ENCODE data around the gene LDLRAD4. TPM values are rescaled to one million over a fixed set of nuclear protein-coding genes. Genes with fewer than 3 reads are reported as not detected.

Gene LDLRAD4
- total RNA-seq, 1 donor from 2014 or later: 1.4 TPM

GRCh38 chr18:13527256-13527655 is 308.7 kb downstream of the LDLRAD4 start:
- no peak overlapping the region for H3K4me3 Mint-ChIP-seq
- H3K27me3 Mint-ChIP-seq (ENCODE audit: low read depth): no peaks in the 10 kb centered on the region
- peaks cover 2% of the 10 kb centered on the region for H3K4me1 Mint-ChIP-seq
- DNase-seq (ENCODE audit: low read depth, low spot score): no peak
- TF ChIP-seq, protein P1, sequence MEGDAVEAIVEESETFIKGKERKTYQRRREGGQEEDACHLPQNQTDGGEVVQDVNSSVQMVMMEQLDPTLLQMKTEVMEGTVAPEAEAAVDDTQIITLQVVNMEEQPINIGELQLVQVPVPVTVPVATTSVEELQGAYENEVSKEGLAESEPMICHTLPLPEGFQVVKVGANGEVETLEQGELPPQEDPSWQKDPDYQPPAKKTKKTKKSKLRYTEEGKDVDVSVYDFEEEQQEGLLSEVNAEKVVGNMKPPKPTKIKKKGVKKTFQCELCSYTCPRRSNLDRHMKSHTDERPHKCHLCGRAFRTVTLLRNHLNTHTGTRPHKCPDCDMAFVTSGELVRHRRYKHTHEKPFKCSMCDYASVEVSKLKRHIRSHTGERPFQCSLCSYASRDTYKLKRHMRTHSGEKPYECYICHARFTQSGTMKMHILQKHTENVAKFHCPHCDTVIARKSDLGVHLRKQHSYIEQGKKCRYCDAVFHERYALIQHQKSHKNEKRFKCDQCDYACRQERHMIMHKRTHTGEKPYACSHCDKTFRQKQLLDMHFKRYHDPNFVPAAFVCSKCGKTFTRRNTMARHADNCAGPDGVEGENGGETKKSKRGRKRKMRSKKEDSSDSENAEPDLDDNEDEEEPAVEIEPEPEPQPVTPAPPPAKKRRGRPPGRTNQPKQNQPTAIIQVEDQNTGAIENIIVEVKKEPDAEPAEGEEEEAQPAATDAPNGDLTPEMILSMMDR (conservative IDR thresholded peaks at IDR 0.05): no peak
- H3K36me3 Mint-ChIP-seq (ENCODE audit: low read depth): no peaks in the 10 kb centered on the region
- H3K9me3 Mint-ChIP-seq: no peaks in the 10 kb centered on the region
- no peak overlapping the region for H3K27ac Mint-ChIP-seq (ENCODE audit: unreplicated experiment)

DNA sequence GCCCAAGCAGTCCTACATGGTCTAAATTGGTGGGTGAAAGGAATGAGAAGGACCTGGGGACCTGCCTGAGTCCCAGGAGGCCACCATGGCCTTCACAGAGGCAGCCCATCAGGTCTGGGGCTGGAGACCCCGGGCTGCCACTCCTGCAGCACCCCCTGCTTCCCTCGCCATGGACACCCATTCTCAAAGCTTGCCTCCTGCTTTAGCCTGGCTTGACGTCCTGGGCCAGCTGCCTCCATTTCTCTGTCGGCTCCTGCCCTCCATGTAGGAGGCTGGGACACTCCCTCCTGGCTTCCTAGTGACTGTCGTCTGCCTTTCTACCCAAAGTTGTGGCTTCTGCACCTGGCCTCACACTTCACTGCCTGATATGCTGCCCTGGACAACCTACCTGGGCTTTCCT is 309.2 kb downstream of the LDLRAD4 start:
- Mint-ChIP-seq H3K4me3 (no peak overlapping the region), H3K36me3 (ENCODE audit: low read depth) (no peaks in the 10 kb centered on the region), H3K27me3 (ENCODE audit: low read depth) (no peaks in the 10 kb centered on the region), H3K9me3 (no peaks in the 10 kb centered on the region), H3K4me1 (peaks cover 6% of the 10 kb centered on the region), H3K27ac (ENCODE audit: unreplicated experiment) (peak overlapping the region; percentile 19)
- TF ChIP-seq, protein P1 (conservative IDR thresholded peaks at IDR 0.05): no peak
- no peak for DNase-seq (ENCODE audit: low read depth, low spot score)

- DNase-seq (ENCODE audit: low read depth, low spot score): no peak
- Mint-ChIP-seq H3K4me3 (no peak overlapping the region), H3K27ac (ENCODE audit: unreplicated experiment) (no peak overlapping the region), H3K27me3 (ENCODE audit: low read depth) (no peaks in the 10 kb centered on the region), H3K4me1 (peaks cover 6% of the 10 kb centered on the region), H3K9me3 (no peaks in the 10 kb centered on the region), H3K36me3 (ENCODE audit: low read depth) (no peaks in the 10 kb centered on the region)
- TF ChIP-seq, protein P1 (conservative IDR thresholded peaks at IDR 0.05): no peak
These were observed 310.3 kb downstream of the LDLRAD4 start for GRCh38 chr18:13528739-13529392.

DNA sequence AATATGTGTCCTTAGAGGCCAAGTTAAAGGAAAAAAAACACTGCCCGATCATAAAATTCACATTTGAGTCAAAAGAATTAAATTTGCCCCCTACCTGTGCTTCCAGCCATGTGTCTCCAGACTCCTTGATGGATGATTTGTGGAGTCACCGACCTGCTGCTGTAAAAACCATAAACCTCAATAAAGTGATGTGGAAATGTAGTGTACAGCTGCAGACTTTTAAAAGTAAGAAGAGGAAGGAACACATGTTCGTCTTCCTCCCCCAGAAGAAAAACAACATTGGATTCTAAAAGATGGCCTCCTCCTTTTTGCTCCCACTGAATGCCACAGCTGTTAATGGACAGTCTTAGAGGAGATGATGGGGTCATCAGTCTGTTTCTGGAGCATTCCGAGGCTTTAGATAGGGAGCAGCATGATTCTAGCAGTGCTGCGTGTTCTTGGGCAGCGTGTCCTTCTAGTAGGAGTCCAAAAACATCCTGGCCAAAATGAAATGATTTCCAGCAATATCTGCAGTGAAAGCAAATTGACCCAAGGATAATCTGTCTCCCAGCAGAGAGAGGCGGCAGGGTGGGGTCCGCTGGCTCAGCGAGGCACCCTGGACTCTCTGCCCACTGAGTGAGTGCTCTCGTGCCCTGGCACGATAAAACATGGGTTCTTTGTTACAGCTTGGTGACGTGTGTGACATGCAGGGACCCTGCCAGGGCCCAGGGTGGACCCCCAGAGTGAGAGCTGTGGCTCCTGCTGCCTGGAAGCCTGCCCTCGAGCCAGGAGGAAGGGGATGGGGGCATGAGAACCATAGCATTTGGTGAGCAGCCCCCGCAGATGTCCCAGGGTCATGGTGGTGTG is 311.7 kb downstream of the LDLRAD4 start:
- H3K27ac Mint-ChIP-seq (ENCODE audit: unreplicated experiment): no peak overlapping the region
- H3K36me3 Mint-ChIP-seq (ENCODE audit: low read depth): no peaks in the 10 kb centered on the region
- TF ChIP-seq, protein P1 (conservative IDR thresholded peaks at IDR 0.05): no peak
- DNase-seq (ENCODE audit: low read depth, low spot score): no peak
- H3K4me3 Mint-ChIP-seq: no peak overlapping the region
- no peaks in the 10 kb centered on the region for H3K27me3 Mint-ChIP-seq (ENCODE audit: low read depth)
- peaks cover 6% of the 10 kb centered on the region for H3K4me1 Mint-ChIP-seq
- H3K9me3 Mint-ChIP-seq: no peaks in the 10 kb centered on the region

GRCh38 chr18:13530879-13531387 is 312.4 kb downstream of the LDLRAD4 start:
- no peaks in the 10 kb centered on the region for H3K36me3 Mint-ChIP-seq (ENCODE audit: low read depth)
- no peak for DNase-seq (ENCODE audit: low read depth, low spot score)
- peaks cover 6% of the 10 kb centered on the region for H3K4me1 Mint-ChIP-seq
- H3K9me3 Mint-ChIP-seq: no peaks in the 10 kb centered on the region
- H3K27me3 Mint-ChIP-seq (ENCODE audit: low read depth): no peaks in the 10 kb centered on the region
- TF ChIP-seq, protein P1 (conservative IDR thresholded peaks at IDR 0.05): peak; percentile 53
- no peak overlapping the region for H3K4me3 Mint-ChIP-seq
- no peak overlapping the region for H3K27ac Mint-ChIP-seq (ENCODE audit: unreplicated experiment)

Measured in neural crest cell (in vitro differentiated cells).